ENCODE measurements around the gene RHBDD3. TPM values are rescaled to one million over a fixed set of nuclear protein-coding genes. Genes with fewer than 3 reads are reported as not detected.

Gene RHBDD3
- total and polyA plus RNA-seq, 9 of the 15 experiments (the other 6 are each of a cell fraction or from before 2014, with no cell fraction given), result 0.32 to 35.6 (median 14.0) TPM

DNA sequence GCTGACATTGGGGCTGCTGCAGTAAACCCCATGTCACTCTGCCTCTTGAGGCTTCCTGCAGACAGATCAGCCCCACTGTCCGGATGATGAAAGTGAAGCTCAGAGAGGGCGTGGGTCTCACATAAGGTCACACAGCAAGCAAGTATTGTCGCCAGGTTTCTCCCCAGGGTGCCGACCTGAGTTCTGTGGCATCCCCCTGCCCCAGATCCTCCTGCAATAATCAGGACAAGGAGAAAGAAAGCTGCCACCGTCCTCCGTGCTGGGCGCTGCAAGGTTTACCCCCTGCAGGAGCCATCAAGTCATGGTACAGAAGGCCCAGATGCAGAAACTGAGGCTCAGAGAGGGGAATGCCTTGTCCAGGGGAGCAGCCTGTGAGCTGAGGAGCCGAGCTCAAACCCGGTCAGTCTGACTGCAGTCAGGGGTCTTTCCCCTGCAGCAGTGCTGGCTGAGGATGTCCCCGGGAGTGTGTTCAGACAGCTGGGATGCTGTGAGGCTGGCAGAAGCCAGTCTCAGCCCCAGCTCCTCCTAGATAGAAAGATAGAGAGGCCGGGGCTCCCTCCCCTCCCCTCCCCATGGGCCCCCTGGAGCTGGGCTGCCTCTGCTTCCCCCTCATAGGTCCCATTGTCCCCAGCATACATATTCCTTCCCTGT lies 48.9 kb downstream of the RHBDD3 start (continued):
- TF ChIP-seq, protein P1, sequence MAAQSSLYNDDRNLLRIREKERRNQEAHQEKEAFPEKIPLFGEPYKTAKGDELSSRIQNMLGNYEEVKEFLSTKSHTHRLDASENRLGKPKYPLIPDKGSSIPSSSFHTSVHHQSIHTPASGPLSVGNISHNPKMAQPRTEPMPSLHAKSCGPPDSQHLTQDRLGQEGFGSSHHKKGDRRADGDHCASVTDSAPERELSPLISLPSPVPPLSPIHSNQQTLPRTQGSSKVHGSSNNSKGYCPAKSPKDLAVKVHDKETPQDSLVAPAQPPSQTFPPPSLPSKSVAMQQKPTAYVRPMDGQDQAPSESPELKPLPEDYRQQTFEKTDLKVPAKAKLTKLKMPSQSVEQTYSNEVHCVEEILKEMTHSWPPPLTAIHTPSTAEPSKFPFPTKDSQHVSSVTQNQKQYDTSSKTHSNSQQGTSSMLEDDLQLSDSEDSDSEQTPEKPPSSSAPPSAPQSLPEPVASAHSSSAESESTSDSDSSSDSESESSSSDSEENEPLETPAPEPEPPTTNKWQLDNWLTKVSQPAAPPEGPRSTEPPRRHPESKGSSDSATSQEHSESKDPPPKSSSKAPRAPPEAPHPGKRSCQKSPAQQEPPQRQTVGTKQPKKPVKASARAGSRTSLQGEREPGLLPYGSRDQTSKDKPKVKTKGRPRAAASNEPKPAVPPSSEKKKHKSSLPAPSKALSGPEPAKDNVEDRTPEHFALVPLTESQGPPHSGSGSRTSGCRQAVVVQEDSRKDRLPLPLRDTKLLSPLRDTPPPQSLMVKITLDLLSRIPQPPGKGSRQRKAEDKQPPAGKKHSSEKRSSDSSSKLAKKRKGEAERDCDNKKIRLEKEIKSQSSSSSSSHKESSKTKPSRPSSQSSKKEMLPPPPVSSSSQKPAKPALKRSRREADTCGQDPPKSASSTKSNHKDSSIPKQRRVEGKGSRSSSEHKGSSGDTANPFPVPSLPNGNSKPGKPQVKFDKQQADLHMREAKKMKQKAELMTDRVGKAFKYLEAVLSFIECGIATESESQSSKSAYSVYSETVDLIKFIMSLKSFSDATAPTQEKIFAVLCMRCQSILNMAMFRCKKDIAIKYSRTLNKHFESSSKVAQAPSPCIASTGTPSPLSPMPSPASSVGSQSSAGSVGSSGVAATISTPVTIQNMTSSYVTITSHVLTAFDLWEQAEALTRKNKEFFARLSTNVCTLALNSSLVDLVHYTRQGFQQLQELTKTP (IDR thresholded peaks at IDR 0.05; ENCODE audit: low read depth in 1 of 2, partially characterized antibody in 2 of 2), result no peak
- TF ChIP-seq FOXO4 (CRISPR knock-in tag; IDR thresholded peaks at IDR 0.05), result no peak

All from K562 (cell line).